Measurements from ENCODE around the gene UBAP2. TPM values are rescaled to one million over a fixed set of nuclear protein-coding genes. Genes with fewer than 3 reads are reported as not detected.
A peak's percentile ranks its signal among the peaks of the same experiment; 100 is the strongest.

The UBAP2 gene
- total and polyA plus RNA-seq, 2 of the 4 experiments (the other 2 are of a cell fraction), result 12.9 to 25.5 TPM

GRCh38 chr9:33976414-33976813 is 72.3 kb downstream of the UBAP2 start:
- Histone ChIP-seq H2AK5ac (ENCODE audit: low read depth, low read length) (no peak overlapping the region), H3K18ac (ENCODE audit: low read depth, low read length) (no peak overlapping the region), H3K14ac (replicated peaks; ENCODE audit: low read depth, low read length) (no peak overlapping the region), H4K91ac (ENCODE audit: insufficient read depth, low read depth, low read length) (no peak overlapping the region), H2BK5ac (ENCODE audit: low read depth, low read length, poor library complexity, severe bottlenecking) (no peak overlapping the region), H3K27ac (ENCODE audit: insufficient read depth, low read length) (no peak overlapping the region), H3K9me3 (ENCODE audit: control insufficient read depth, insufficient read depth, low read length) (no peaks in the 10 kb centered on the region), H2BK20ac (ENCODE audit: low read depth, low read length) (no peak overlapping the region), H3K4ac (ENCODE audit: low read depth, low read length) (no peak overlapping the region), H3K4me1 (ENCODE audit: control insufficient read depth, insufficient read depth, low read length) (no peaks in the 10 kb centered on the region), H3K79me1 (ENCODE audit: low read depth in 1 of 2, low read length in 2 of 2) (peaks cover 7 to 16% of the 10 kb centered on the region in 2 experiments; a peak in 2 of 4 replicates), H2AK9ac (replicated peaks; ENCODE audit: low read depth, low read length, poor library complexity) (no peak overlapping the region), H3K23ac (ENCODE audit: low read depth, low read length) (no peak overlapping the region), H3K36me3 (ENCODE audit: control insufficient read depth, insufficient read depth, low read length) (peaks cover 10% of the 10 kb centered on the region), H2BK120ac (ENCODE audit: low read depth, low read length) (no peak overlapping the region), H3K9me1 (ENCODE audit: insufficient read depth, low read length) (no peaks in the 10 kb centered on the region; the same call in 1 of the 2 replicates), H4K20me1 (ENCODE audit: insufficient read depth, low read length) (no peaks in the 10 kb centered on the region), H3K4me3 (ENCODE audit: insufficient read depth, low read depth, low read length) (no peak overlapping the region), H3K27me3 (ENCODE audit: control insufficient read depth, insufficient read depth, low read length) (no peaks in the 10 kb centered on the region), H3K9ac (ENCODE audit: low read depth, low read length) (no peak overlapping the region), H2AFZ (replicated peaks; ENCODE audit: low read length, poor library complexity) (no peak overlapping the region), H3K4me2 (ENCODE audit: low read depth, low read length) (no peak overlapping the region), H4K5ac (ENCODE audit: low read depth, low read length) (no peak overlapping the region), H4K8ac (ENCODE audit: low read depth in 2 of 2, low read length in 2 of 2) (no peak overlapping the region), H2BK15ac (ENCODE audit: low read depth, low read length) (no peak overlapping the region), H3K56ac (ENCODE audit: extremely low read depth, insufficient read depth, low read length) (no peak overlapping the region)
- 100% methylated on average over 1 of the region's 3 CpGs; no CpG with 5 or more reads in 1 of the 2 experiments for WGBS, 2 experiments (ENCODE audit: extremely low coverage in 2 of 2, insufficient read length in 1 of 2)
- dilution Hi-C loops (cut with HindIII; ENCODE audit: low sequenced_read_pairs, unreplicated experiment), result no loop called here
- ATAC-seq (ENCODE audit: low read depth) (no peak), DNase-seq (no peak)
- TF ChIP-seq CEBPB (IDR thresholded peaks at IDR 0.05; ENCODE audit: low read depth, low read length) (peak; percentile 48; the same call in 1 of the 2 replicates), ELK1 (IDR thresholded peaks at IDR 0.05; ENCODE audit: borderline replicate concordance, low read depth, low read length) (no peak)
- ChIA-PET POLR2A (ENCODE audit: unreplicated experiment) (no interaction called here), CTCF (no interaction called here)
- in situ Hi-C loops (cut with MboI; ENCODE audit: low sequenced_read_pairs), result no loop called here
- intact Hi-C loops (cut with micrococcal nuclease), result no loop called here
- BruUV-seq (replicated peaks), result no TSS peak
